HepG2 (cell line): ENCODE measurements around the gene ATP8A2. TPM values are rescaled to one million over a fixed set of nuclear protein-coding genes. Genes with fewer than 3 reads are reported as not detected.

Source experiments
- ATAC-seq: fragments of 200-7000 bp; cut with Tn5 transposase; 3 replicates; pipeline ENCODE4 v1.9.1; 2020; ENCODE audit warnings: mild to moderate bottlenecking, moderate library complexity
- BruUV-seq: library from RNA; stranded (reverse); fragments of 400-500 nt; replicated peaks from 2 replicates; lab custom pipeline; 2021; lab: Mats Ljungman, UMichigan
- CTCF ChIA-PET: fragments of 300-600 bp; formaldehyde crosslinking; extraction: SDS; loops from one replicate; lab custom pipeline; 2021; ENCODE audit warnings: low total read pairs, inconsistent platforms, low intra/inter-chr PET ratio; lab: Yijun Ruan, JAX
- POLR2A ChIA-PET: fragments of 350-600 bp; sonication (Branson Sonifier 250); formaldehyde crosslinking; loops from one replicate; lab custom pipeline; 2020; ENCODE audit warnings: antibody characterized with exemption, inconsistent platforms; lab: Yijun Ruan, JAX
- DNase-seq: peaks from one replicate; pipeline ENCODE4 v3.0.0-alpha.2; 2015; ENCODE audit warnings: low spot score
- FAIRE-seq: peaks from 3 replicates; lab custom pipeline; 2011; peaks lifted over from hg19 to GRCh38; lab: Jason Lieb, UNC
- H2AFZ ChIP-seq: one replicate; pipeline ENCODE4 v1.6.1; 2011; ENCODE audit warnings: low read length, inconsistent platforms
- H3K27ac ChIP-seq: fragments of 300-600 bp; 3 replicates; pipeline ENCODE4 v1.8.0; 2011; ENCODE audit warnings: mixed run types, mild to moderate bottlenecking, mixed read lengths, low read length, inconsistent platforms; ENCODE audit not compliant: insufficient read depth; ENCODE audit errors: extremely low read length
- H3K27me3 ChIP-seq, 2 experiments: fragments of 200-600 bp in 1 of 2; 2 replicates in 1 of 2; 3 replicates in 1 of 2; pipeline versions ENCODE4 v1.6.0 to v1.8.0; 2011; ENCODE audit warnings: low read length in 2 of 2, mild to moderate bottlenecking in 2 of 2, moderate library complexity in 2 of 2, inconsistent platforms in 1 of 2; ENCODE audit not compliant: insufficient read depth in 2 of 2, control insufficient read depth in 1 of 2
- H3K36me3 ChIP-seq, 2 experiments: fragments of 200-600 bp in 1 of 2; replicated peaks in 1 of 2; 2 replicates in 1 of 2; 3 replicates in 1 of 2; pipeline versions ENCODE4 v1.5.1 to v1.8.0; 2011; ENCODE audit warnings: low read length in 2 of 2, inconsistent platforms in 1 of 2; ENCODE audit not compliant: insufficient read depth in 2 of 2, control insufficient read depth in 1 of 2
- H3K4me1 ChIP-seq: 2 replicates; pipeline ENCODE4 v1.5.1; 2012; ENCODE audit warnings: low read length, inconsistent platforms; ENCODE audit not compliant: insufficient read depth
- H3K4me2 ChIP-seq: 2 replicates; pipeline ENCODE4 v1.6.0; 2011; ENCODE audit warnings: low read depth, low read length, inconsistent platforms
- H3K4me3 ChIP-seq, 3 experiments: fragments of 200-600 bp in 1 of 3; sonication (generic), shearing (Covaris generic) in 1 of 3; replicated peaks in 1 of 3; 2 replicates each; pipeline ENCODE4 v1.5.1; 2011 to 2016; ENCODE audit warnings: low read length in 3 of 3, inconsistent platforms in 2 of 3, low read depth in 2 of 3, mild to moderate bottlenecking in 2 of 3, control low read depth in 1 of 3, mixed read lengths in 1 of 3; ENCODE audit not compliant: insufficient read depth in 1 of 3
- H3K79me2 ChIP-seq: one replicate; pipeline ENCODE4 v1.6.1; 2011; ENCODE audit warnings: low read length, inconsistent platforms; ENCODE audit not compliant: insufficient read depth
- H3K9ac ChIP-seq: 2 replicates; pipeline ENCODE4 v1.6.0; 2011; ENCODE audit warnings: mild to moderate bottlenecking, low read depth, low read length, inconsistent platforms; ENCODE audit not compliant: insufficient read depth
- H3K9me3 ChIP-seq: 2 replicates; pipeline ENCODE4 v1.5.1; 2012; ENCODE audit warnings: mild to moderate bottlenecking, low read length
- H4K20me1 ChIP-seq: 2 replicates; pipeline ENCODE4 v1.6.0; 2011; ENCODE audit warnings: inconsistent platforms, mild to moderate bottlenecking, low read length, moderate library complexity; ENCODE audit not compliant: insufficient read depth
- ARID4A ChIP-seq: sonication (generic); formaldehyde crosslinking; IDR thresholded peaks from 2 replicates; pipeline ENCODE4 v1.5.0; 2020; ENCODE audit warnings: mild to moderate bottlenecking, missing genetic modification reagents, borderline replicate concordance
- DNMT1 ChIP-seq: sonication (generic); formaldehyde crosslinking; IDR thresholded peaks from 2 replicates; pipeline ENCODE4 v1.5.1; 2020; ENCODE audit warnings: mild to moderate bottlenecking, missing genetic modification reagents
- GABPB1 ChIP-seq: IDR thresholded peaks from 2 replicates; pipeline ENCODE4 v1.6.1; 2016; ENCODE audit warnings: mild to moderate bottlenecking, missing genetic modification reagents, moderate library complexity, missing compliant biosample characterization
- GATAD2A ChIP-seq: IDR thresholded peaks from 2 replicates; pipeline ENCODE4 v1.6.1; 2016
- GLMP ChIP-seq: sonication (generic); formaldehyde crosslinking; IDR thresholded peaks from 2 replicates; pipeline ENCODE4 v1.9.0; 2021; ENCODE audit warnings: missing genetic modification reagents, mild to moderate bottlenecking, borderline replicate concordance
- HNRNPK ChIP-seq: fragments of 200-400 bp; formaldehyde crosslinking; IDR thresholded peaks from 2 replicates; pipeline ENCODE4 v1.6.1; 2018; ENCODE audit warnings: low read length, low read depth, moderate library complexity, mild to moderate bottlenecking; ENCODE audit not compliant: poor library complexity, severe bottlenecking
- KAT2B ChIP-seq: fragments of 150-350 bp; IDR thresholded peaks from 2 replicates; pipeline ENCODE4 v1.6.1; 2014; ENCODE audit warnings: low read depth, low read length, borderline replicate concordance
- NR2F6 ChIP-seq, 2 experiments: IDR thresholded peaks; 2 replicates each; pipeline ENCODE4 v1.6.1; 2016; ENCODE audit warnings: antibody characterized with exemption in 1 of 2, mild to moderate bottlenecking in 1 of 2
- PHF8 ChIP-seq: sonication (generic); formaldehyde crosslinking; IDR thresholded peaks from 2 replicates; pipeline ENCODE4 v1.5.0; 2020; ENCODE audit warnings: missing genetic modification reagents
- ZBTB7A ChIP-seq: sonication (generic); formaldehyde crosslinking; IDR thresholded peaks from 2 replicates; pipeline ENCODE4 v1.8.0; 2022; ENCODE audit warnings: mild to moderate bottlenecking, missing genetic modification reagents
- ZNF251 ChIP-seq: sonication (generic); formaldehyde crosslinking; IDR thresholded peaks from 2 replicates; pipeline ENCODE4 v1.9.0; 2021; ENCODE audit warnings: mild to moderate bottlenecking, missing genetic modification reagents
- ZNF501 ChIP-seq: sonication (generic); formaldehyde crosslinking; IDR thresholded peaks from 2 replicates; pipeline ENCODE4 v1.5.1; 2020; ENCODE audit warnings: mild to moderate bottlenecking, moderate library complexity, missing genetic modification reagents
- ZNF510 ChIP-seq: sonication (generic); formaldehyde crosslinking; IDR thresholded peaks from 2 replicates; pipeline ENCODE4 v1.4.0; 2020; ENCODE audit warnings: low read depth, mild to moderate bottlenecking, missing genetic modification reagents
- ZNF574 ChIP-seq: sonication (generic); formaldehyde crosslinking; IDR thresholded peaks from 2 replicates; pipeline ENCODE4 v1.4.0; 2020; ENCODE audit warnings: missing genetic modification reagents
- ZNF713 ChIP-seq: sonication (generic); formaldehyde crosslinking; IDR thresholded peaks from 2 replicates; pipeline ENCODE4 v1.4.0; 2020; ENCODE audit warnings: mild to moderate bottlenecking, missing genetic modification reagents
- WGBS: methylation state at CpG from one replicate; pipeline ENCODE4 v1.1.6; 2017; ENCODE audit warnings: low lambda C conversion rate; 5-methylcytosine and 5-hydroxymethylcytosine counted together
- in situ Hi-C: cut with HindIII; loops from 2 replicates; pipeline ENCODE4 v1.10.0; 2017; ENCODE audit warnings: low pct_unique_long_range_greater_than_20kb; ENCODE audit not compliant: extremely low pct_ligation_motif_present
- intact Hi-C: fragments of 100-400 bp; cut with micrococcal nuclease; formaldehyde crosslinking; loops from one replicate; pipeline ENCODE4 v1.10.0; 2022; ENCODE audit not compliant: unreplicated experiment
- polyA plus RNA-seq, 8 experiments: library from polyadenylated mRNA; depleted of rRNA in 3 of 8; stranded (reverse) in 7 of 8; unstranded in 1 of 8; fragments of >200 nt; fragmentation: Illumina TruSeq in 4 of 8; extraction: Trizol in 4 of 8; gene quantifications; 2 replicates each; pipeline versions ENCODE4 v1.2.1 to v1.2.3, GENCODE V29; 2011 to 2016; ENCODE audit warnings: low read depth in 4 of 8, missing spikeins in 1 of 8, mixed read lengths in 1 of 8; ENCODE audit not compliant: insufficient read depth in 1 of 8
- total RNA-seq, 5 experiments: library from RNA; depleted of rRNA; stranded (reverse); fragments of >200 nt; fragmentation: Illumina TruSeq; extraction: Trizol; gene quantifications; 2 replicates each; pipeline ENCODE4 v1.2.3, GENCODE V29; 2016; ENCODE audit warnings: low read depth in 1 of 5

The ATP8A2 gene
- total and polyA plus RNA-seq, 2 of the 13 experiments (the other 11 are each of a cell fraction or from before 2014, with no cell fraction given), result 0.09 TPM; not detected in 1

- Histone ChIP-seq H3K4me1 (no peaks in the 10 kb centered on the region), H3K36me3 (no peaks in the 10 kb centered on the region), H3K9me3 (no peaks in the 10 kb centered on the region), H3K79me2 (no peaks in the 10 kb centered on the region), H4K20me1 (no peaks in the 10 kb centered on the region), H3K27me3 (no peaks in the 10 kb centered on the region), H3K27ac (no peak overlapping the region), H3K4me2 (no peak overlapping the region), H3K4me3 (no peak overlapping the region), H2AFZ (no peak overlapping the region), H3K9ac (no peak overlapping the region)
- ATAC-seq, result no peak
- TF ChIP-seq PHF8 (CRISPR knock-in tag) (no peak), GABPB1 (CRISPR knock-in tag) (no peak), ZNF501 (no peak), KAT2B (no peak), ZNF574 (CRISPR knock-in tag) (no peak), ARID4A (CRISPR knock-in tag) (no peak), ZNF251 (CRISPR knock-in tag) (no peak), ZBTB7A (CRISPR knock-in tag) (no peak), GATAD2A (CRISPR knock-in tag) (no peak), NR2F6 (IDR thresholded peaks at IDR 0.05) (no peak), NR2F6 (CRISPR knock-in tag; IDR thresholded peaks at IDR 0.05) (no peak), DNMT1 (CRISPR knock-in tag) (no peak), ZNF713 (no peak), GLMP (no peak), ZNF510 (CRISPR knock-in tag) (no peak), HNRNPK (no peak)
- CTCF ChIA-PET, result no interaction called here
- no peak for FAIRE-seq
- intact Hi-C loops (no loop called here), in situ Hi-C loops (no loop called here)
- POLR2A ChIA-PET, result no interaction called here
- DNase-seq, result no peak
- 0% methylated on average over 5 of the region's 5 CpGs for WGBS
- no TSS peak for BruUV-seq
Measured at GRCh38 chr13:25783601-25784024, 411.8 kb downstream of the ATP8A2 start.
